ENCODE measurements around the gene EDN3. TPM values are rescaled to one million over a fixed set of nuclear protein-coding genes. Genes with fewer than 3 reads are reported as not detected.

Gene EDN3
- total and polyA plus RNA-seq, 2 experiments from 2014 or later: 4.0 to 5.8 TPM

GRCh38 chr20:59331721-59332329 is 31.4 kb downstream of the EDN3 start:
- Histone ChIP-seq H3K9me2 (replicated peaks; ENCODE audit: insufficient read depth) (no peaks in the 10 kb centered on the region), H3K4me3 (no peak overlapping the region), H3K36me3 (replicated peaks; ENCODE audit: insufficient read depth, low read depth) (no peaks in the 10 kb centered on the region), H4K20me1 (ENCODE audit: insufficient read depth, poor library complexity, severe bottlenecking) (no peaks in the 10 kb centered on the region), H3K4me1 (ENCODE audit: insufficient read depth) (peaks cover 11% of the 10 kb centered on the region), H3K79me2 (no peaks in the 10 kb centered on the region), H2AFZ (no peak overlapping the region), H3K9me3 (ENCODE audit: low read depth) (no peaks in the 10 kb centered on the region), H3K27ac (no peak overlapping the region), H3K27me3 (peaks cover 21% of the 10 kb centered on the region), H3K4me2 (peak overlapping the region; percentile 10)
- WGBS (ENCODE audit: low lambda C conversion rate, missing lambda C conversion rate): 32% methylated on average over 12 of the region's 12 CpGs
- TF ChIP-seq EZH2 (IDR thresholded peaks at IDR 0.05; ENCODE audit: borderline replicate concordance) (no peak), EZH2phosphoT487 (IDR thresholded peaks at IDR 0.05; ENCODE audit: low read depth, severe bottlenecking, unreplicated experiment) (no peak), CTCF (IDR thresholded peaks at IDR 0.05; ENCODE audit: poor library complexity) (no peak)
- no peak for DNase-seq (ENCODE audit: low spot score)

- WGBS (ENCODE audit: low lambda C conversion rate, missing lambda C conversion rate): 83% methylated on average over 6 of the region's 6 CpGs
- H3K27me3 ChIP-seq: peaks cover 12% of the 10 kb centered on the region
- no peak for TF ChIP-seq EZH2phosphoT487 (IDR thresholded peaks at IDR 0.05; ENCODE audit: low read depth, severe bottlenecking, unreplicated experiment)
- no peak for TF ChIP-seq EZH2 (IDR thresholded peaks at IDR 0.05; ENCODE audit: borderline replicate concordance)
- TF ChIP-seq CTCF (IDR thresholded peaks at IDR 0.05; ENCODE audit: poor library complexity): no peak
- H3K27ac ChIP-seq: no peak overlapping the region
- no peak overlapping the region for H3K4me3 ChIP-seq
- no peaks in the 10 kb centered on the region for H3K79me2 ChIP-seq
- no peaks in the 10 kb centered on the region for H3K9me3 ChIP-seq (ENCODE audit: low read depth)
- H2AFZ ChIP-seq: no peak overlapping the region
- no peak for DNase-seq (ENCODE audit: low spot score)
- H4K20me1 ChIP-seq (ENCODE audit: insufficient read depth, poor library complexity, severe bottlenecking): no peaks in the 10 kb centered on the region
- H3K9me2 ChIP-seq (replicated peaks; ENCODE audit: insufficient read depth): no peaks in the 10 kb centered on the region
- no peaks in the 10 kb centered on the region for H3K36me3 ChIP-seq (replicated peaks; ENCODE audit: insufficient read depth, low read depth)
- peaks cover 11% of the 10 kb centered on the region for H3K4me1 ChIP-seq (ENCODE audit: insufficient read depth)
- no peak overlapping the region for H3K4me2 ChIP-seq
Measured at GRCh38 chr20:59333260-59333845, 32.9 kb downstream of the EDN3 start.

- peaks cover 11% of the 10 kb centered on the region for H3K4me1 ChIP-seq (ENCODE audit: insufficient read depth)
- TF ChIP-seq EZH2 (IDR thresholded peaks at IDR 0.05; ENCODE audit: borderline replicate concordance) (no peak), EZH2phosphoT487 (IDR thresholded peaks at IDR 0.05; ENCODE audit: low read depth, severe bottlenecking, unreplicated experiment) (no peak), CTCF (IDR thresholded peaks at IDR 0.05; ENCODE audit: poor library complexity) (no peak)
- no peak overlapping the region for H3K4me2 ChIP-seq
- no peak for DNase-seq (ENCODE audit: low spot score)
- no peaks in the 10 kb centered on the region for H3K9me2 ChIP-seq (replicated peaks; ENCODE audit: insufficient read depth)
- WGBS (ENCODE audit: low lambda C conversion rate, missing lambda C conversion rate): 78% methylated on average over 9 of the region's 9 CpGs
- no peak overlapping the region for H2AFZ ChIP-seq
- H3K4me3 ChIP-seq: no peak overlapping the region
- peaks cover 9% of the 10 kb centered on the region for H3K27me3 ChIP-seq
- H3K36me3 ChIP-seq (replicated peaks; ENCODE audit: insufficient read depth, low read depth): no peaks in the 10 kb centered on the region
- no peak overlapping the region for H3K27ac ChIP-seq
- no peaks in the 10 kb centered on the region for H3K79me2 ChIP-seq
- H4K20me1 ChIP-seq (ENCODE audit: insufficient read depth, poor library complexity, severe bottlenecking): no peaks in the 10 kb centered on the region
- H3K9me3 ChIP-seq (ENCODE audit: low read depth): no peaks in the 10 kb centered on the region
Measured at GRCh38 chr20:59333951-59334350, 33.5 kb downstream of the EDN3 start.
